Natural killer cell (primary cell): ENCODE data around the gene EIF3A. TPM values are rescaled to one million over a fixed set of nuclear protein-coding genes. Genes with fewer than 3 reads are reported as not detected.
A peak's percentile ranks its signal among the peaks of the same experiment; 100 is the strongest.

Experiments used
- ATAC-seq, 3 donors: fragments of 150-1000 bp in 2 of 3; fragments of 200-7000 bp in 1 of 3; cut with Tn5 transposase; 1 replicate in 1 of 3; 2 replicates in 2 of 3; pipeline ENCODE4 v1.10.0; 2021; ENCODE audit warnings: mild to moderate bottlenecking in 2 of 3, moderate library complexity in 2 of 3
- DNase-seq, 2 donors: peaks; one replicate each; pipeline versions ENCODE4 v3.0.0 to v3.0.0-alpha.2; 2013 to 2021; ENCODE audit warnings: mixed read lengths in 1 of 2
- H3K27ac ChIP-seq: one replicate; pipeline ENCODE4 v1.5.1; 2013; ENCODE audit warnings: mild to moderate bottlenecking, low read length
- H3K27me3 ChIP-seq: one replicate; pipeline ENCODE4 v1.6.1; 2013; ENCODE audit warnings: low read length; ENCODE audit not compliant: control insufficient read depth, insufficient read depth
- H3K36me3 ChIP-seq: one replicate; pipeline ENCODE4 v1.6.1; 2013; ENCODE audit warnings: low read length; ENCODE audit not compliant: control insufficient read depth, insufficient read depth
- H3K4me1 ChIP-seq: one replicate; pipeline ENCODE4 v1.6.1; 2013; ENCODE audit warnings: low read length; ENCODE audit not compliant: control insufficient read depth, insufficient read depth
- H3K4me3 ChIP-seq: one replicate; pipeline ENCODE4 v1.5.1; 2013; ENCODE audit warnings: low read length
- H3K9me3 ChIP-seq: one replicate; pipeline ENCODE4 v1.6.1; 2013; ENCODE audit warnings: low read length; ENCODE audit not compliant: control insufficient read depth, insufficient read depth
- H3K27ac Mint-ChIP-seq, 2 donors: one replicate each; pipeline ENCODE4 v1.8.0; 2022; ENCODE audit warnings: mild to moderate bottlenecking in 2 of 2, mixed read lengths in 2 of 2, moderate library complexity in 1 of 2
- H3K27me3 Mint-ChIP-seq, 2 donors: one replicate each; pipeline ENCODE4 v1.8.0; 2022; ENCODE audit warnings: low read depth in 2 of 2, mixed read lengths in 2 of 2
- H3K36me3 Mint-ChIP-seq: one replicate; pipeline ENCODE4 v1.8.0; 2022; ENCODE audit warnings: mixed read lengths
- H3K4me1 Mint-ChIP-seq, 2 donors: one replicate each; pipeline ENCODE4 v1.8.0; 2022; ENCODE audit warnings: mixed read lengths in 2 of 2
- H3K4me3 Mint-ChIP-seq: one replicate; pipeline ENCODE4 v1.8.0; 2022; ENCODE audit warnings: mild to moderate bottlenecking, moderate library complexity, mixed read lengths
- H3K9me3 Mint-ChIP-seq, 2 donors: one replicate each; pipeline ENCODE4 v1.8.0; 2022; ENCODE audit warnings: mixed read lengths in 2 of 2
- WGBS: methylation state at CpG from one replicate; pipeline ENCODE4 v1.1.7; 2013; ENCODE audit warnings: missing lambda C conversion rate; ENCODE audit not compliant: insufficient coverage; 5-methylcytosine and 5-hydroxymethylcytosine counted together
- intact Hi-C: fragments of 100-400 bp; cut with micrococcal nuclease; formaldehyde crosslinking; loops from one replicate; pipeline ENCODE4 v1.14.2; 2022
- total RNA-seq, 4 donors: library from RNA; stranded (reverse); fragments of 120-200 nt in 1 of 4; gene quantifications; one replicate each; pipeline versions ENCODE4 v1.2.3 to v1.2.4, GENCODE V29; 2013 to 2022
- TF ChIP-seq, protein P1 (sequence below): fragments of 200-600 bp; IDR thresholded peaks from one replicate; pipeline ENCODE4 v1.8.0; 2022; ENCODE audit warnings: antibody characterized with exemption

The EIF3A gene
- total RNA-seq, 3 donors from 2014 or later (not counting 1 experiment from before 2014, with no cell fraction given) = 102 to 115 (median 110) TPM

DNA sequence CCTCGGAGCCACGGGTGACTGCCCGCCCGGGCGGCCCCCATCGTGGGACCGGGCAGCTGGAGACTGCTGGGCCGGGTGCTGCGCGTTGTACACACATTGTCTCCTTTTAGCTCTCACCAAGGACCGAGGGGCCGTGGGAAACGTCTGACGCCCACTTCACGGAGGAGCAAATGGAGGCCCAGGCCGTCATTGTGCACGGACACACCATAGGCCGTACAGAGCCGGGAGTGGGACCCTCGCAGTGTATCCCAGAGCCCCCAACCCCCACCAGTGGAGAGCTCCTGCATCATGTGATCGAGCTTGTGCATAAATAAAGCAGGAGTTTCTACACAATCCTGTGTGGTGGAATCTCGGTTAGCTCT lies 24.0 kb upstream of the EIF3A start:
- TF ChIP-seq, protein P1, sequence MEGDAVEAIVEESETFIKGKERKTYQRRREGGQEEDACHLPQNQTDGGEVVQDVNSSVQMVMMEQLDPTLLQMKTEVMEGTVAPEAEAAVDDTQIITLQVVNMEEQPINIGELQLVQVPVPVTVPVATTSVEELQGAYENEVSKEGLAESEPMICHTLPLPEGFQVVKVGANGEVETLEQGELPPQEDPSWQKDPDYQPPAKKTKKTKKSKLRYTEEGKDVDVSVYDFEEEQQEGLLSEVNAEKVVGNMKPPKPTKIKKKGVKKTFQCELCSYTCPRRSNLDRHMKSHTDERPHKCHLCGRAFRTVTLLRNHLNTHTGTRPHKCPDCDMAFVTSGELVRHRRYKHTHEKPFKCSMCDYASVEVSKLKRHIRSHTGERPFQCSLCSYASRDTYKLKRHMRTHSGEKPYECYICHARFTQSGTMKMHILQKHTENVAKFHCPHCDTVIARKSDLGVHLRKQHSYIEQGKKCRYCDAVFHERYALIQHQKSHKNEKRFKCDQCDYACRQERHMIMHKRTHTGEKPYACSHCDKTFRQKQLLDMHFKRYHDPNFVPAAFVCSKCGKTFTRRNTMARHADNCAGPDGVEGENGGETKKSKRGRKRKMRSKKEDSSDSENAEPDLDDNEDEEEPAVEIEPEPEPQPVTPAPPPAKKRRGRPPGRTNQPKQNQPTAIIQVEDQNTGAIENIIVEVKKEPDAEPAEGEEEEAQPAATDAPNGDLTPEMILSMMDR = no peak
- Mint-ChIP-seq H3K27me3 (no peaks in the 10 kb centered on the region), H3K4me1 (peaks cover 19 to 28% of the 10 kb centered on the region in 2 donors), H3K36me3 (no peaks in the 10 kb centered on the region), H3K4me3 (peak overlapping the region; percentile 92), H3K9me3 (no peaks in the 10 kb centered on the region), H3K27ac (peak overlapping the region; percentile 38 to 77)
- intact Hi-C loops = loop anchor here (2.0 kb wide), 1 partner anchor 24 kb away; the partner anchor contains the start of gene EIF3A
- Histone ChIP-seq H3K27ac (peak overlapping the region; percentile 8), H3K27me3 (no peaks in the 10 kb centered on the region), H3K9me3 (no peaks in the 10 kb centered on the region), H3K36me3 (peaks cover 12% of the 10 kb centered on the region), H3K4me1 (peaks cover 26% of the 10 kb centered on the region), H3K4me3 (peak overlapping the region; percentile 47)
- peak in 1 of 2 donors; percentile 28 for DNase-seq
- no peak for ATAC-seq
- under 1% methylated on average over 22 of the region's 22 CpGs for WGBS

DNA sequence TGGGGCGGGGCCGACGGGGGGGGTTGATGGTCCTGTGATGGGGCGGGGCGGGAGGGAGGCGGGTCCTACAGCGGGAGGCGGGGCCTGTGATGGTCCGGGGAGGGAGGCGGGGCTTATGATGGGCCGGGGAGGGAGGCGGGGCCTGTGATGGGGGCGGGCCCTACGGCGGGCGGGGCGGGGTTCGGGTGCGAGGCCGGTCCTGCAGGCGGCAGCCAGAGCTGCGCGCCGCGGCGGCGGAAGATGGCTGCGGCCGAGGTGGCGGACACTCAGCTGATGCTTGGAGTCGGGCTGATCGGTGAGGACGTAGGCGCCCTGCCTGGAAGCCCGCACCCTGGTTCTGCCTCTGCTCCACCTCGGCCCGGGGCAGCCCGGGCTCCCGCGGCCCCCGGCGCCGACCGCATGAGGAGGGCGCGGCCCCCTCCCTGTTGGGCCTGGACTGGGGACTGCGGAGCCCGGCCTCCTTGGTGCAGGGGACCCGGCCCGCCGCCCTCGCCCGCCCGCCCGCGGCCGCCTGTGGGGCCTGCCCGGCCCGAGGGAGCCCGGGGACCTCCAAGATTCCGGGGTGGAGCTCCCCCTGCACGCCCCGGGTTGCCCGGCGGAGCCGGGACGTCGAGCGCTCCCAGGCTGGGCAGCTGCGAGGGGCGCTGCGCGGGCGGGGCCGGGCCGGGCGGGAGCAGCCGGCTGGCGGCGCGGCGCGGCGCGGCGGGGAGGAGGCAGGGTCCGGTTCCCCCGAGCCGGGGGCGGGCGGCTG lies 23.5 kb upstream of the EIF3A start, which contains the start of gene DENND10:
DENND10 (plus strand) TSS at position 211 of the 751 bp plus-strand sequence; CDS start at position 241, 30 bp downstream.
- Histone ChIP-seq H3K9me3 (no peaks in the 10 kb centered on the region), H3K4me1 (peaks cover 26% of the 10 kb centered on the region), H3K27ac (peak within 1 kb of the TSS; percentile 54), H3K4me3 (peak within 1 kb of the TSS; percentile 47), H3K27me3 (no peaks in the 10 kb centered on the region), H3K36me3 (peaks cover 8% of the 10 kb centered on the region)
- under 1% methylated on average over 85 of the region's 91 CpGs for WGBS
- Mint-ChIP-seq H3K27me3 (no peaks in the 10 kb centered on the region), H3K4me3 (peak within 1 kb of the TSS; percentile 92), H3K9me3 (no peaks in the 10 kb centered on the region), H3K27ac (peak within 1 kb of the TSS; percentile 77 to 80), H3K4me1 (peaks cover 19 to 28% of the 10 kb centered on the region in 2 donors), H3K36me3 (no peaks in the 10 kb centered on the region)
- peak; percentile 89 to 95 (median 92) for ATAC-seq
- TF ChIP-seq, protein P1 = no peak
- DNase-seq = peak; percentile 69 to 89
- intact Hi-C loops = loop anchor here (2.0 kb wide), 1 partner anchor 23 kb away; the partner anchor contains the start of gene EIF3A

DNA sequence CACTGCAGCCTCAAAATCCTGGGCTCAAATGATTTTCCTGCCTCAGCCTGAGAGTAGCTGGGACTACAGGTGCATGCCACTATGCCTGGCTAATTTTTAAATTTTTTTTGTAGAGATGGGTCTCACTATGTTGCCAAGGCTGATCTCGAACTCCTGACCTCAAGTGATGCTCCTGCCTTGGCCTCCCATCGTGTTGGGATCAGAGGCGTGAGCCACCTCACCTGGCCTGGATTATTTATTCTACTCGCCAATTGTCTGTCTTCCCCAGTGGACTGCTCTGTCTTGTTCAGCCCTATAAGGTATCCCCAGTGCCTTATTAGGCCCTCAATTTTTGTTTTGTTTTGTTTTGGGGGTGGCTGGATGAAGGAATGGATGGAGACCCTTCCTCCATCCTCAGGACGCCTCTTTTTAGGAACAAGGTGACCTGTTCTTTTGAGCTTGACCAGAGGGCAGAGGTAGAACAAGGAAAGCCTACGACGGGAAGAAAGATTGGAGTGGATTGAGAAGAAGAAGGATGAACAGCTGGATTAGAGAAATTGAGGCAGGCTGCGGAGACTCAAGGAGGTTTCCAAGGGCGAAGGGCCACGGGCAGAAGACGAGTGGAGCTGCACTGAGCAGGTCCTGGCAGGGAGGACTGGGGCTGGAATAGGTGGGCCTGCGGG lies 22.8 kb upstream of the EIF3A start:
- Histone ChIP-seq H3K9me3 (no peaks in the 10 kb centered on the region), H3K36me3 (peaks cover 2% of the 10 kb centered on the region), H3K27me3 (no peaks in the 10 kb centered on the region), H3K4me1 (peaks cover 26% of the 10 kb centered on the region), H3K4me3 (no peak overlapping the region), H3K27ac (peak overlapping the region; percentile 54)
- intact Hi-C loops = no loop called here
- 87% methylated on average over 11 of the region's 12 CpGs for WGBS
- Mint-ChIP-seq H3K4me1 (peaks cover 19 to 28% of the 10 kb centered on the region in 2 donors), H3K27ac (peak overlapping the region; percentile 47 to 80), H3K36me3 (no peaks in the 10 kb centered on the region), H3K9me3 (no peaks in the 10 kb centered on the region), H3K4me3 (peak overlapping the region; percentile 78), H3K27me3 (no peaks in the 10 kb centered on the region)
- TF ChIP-seq, protein P1 = no peak
- DNase-seq (peak in 1 of 2 donors; percentile 39), ATAC-seq (no peak)
